WTC11 (cell line): ENCODE results near the gene PAIP2B. TPM values are rescaled to one million over a fixed set of nuclear protein-coding genes. Genes with fewer than 3 reads are reported as not detected.

Experiments used
- ATAC-seq: fragments of 200-7000 bp; cut with Tn5 transposase; 2 replicates; pipeline ENCODE4 v1.10.0; 2021; ENCODE audit warnings: mild to moderate bottlenecking, moderate library complexity
- CTCF ChIA-PET: fragments of 300-600 bp; sonication (Branson Sonifier 250); formaldehyde crosslinking; loops from one replicate; lab custom pipeline; 2021; ENCODE audit warnings: antibody characterized with exemption; lab: Charles Lee
- POLR2A ChIA-PET: fragments of 350-600 bp; sonication (Branson Sonifier 250); formaldehyde crosslinking; loops from one replicate; lab custom pipeline; 2021; ENCODE audit warnings: antibody characterized with exemption; lab: Charles Lee
- DNase-seq: peaks from one replicate; pipeline ENCODE4 v3.0.0; 2021; ENCODE audit warnings: low spot score
- H3K27ac Mint-ChIP-seq: 2 replicates; pipeline ENCODE4 v1.8.0; 2021; ENCODE audit warnings: mixed read lengths
- H3K27me3 Mint-ChIP-seq: 2 replicates; pipeline ENCODE4 v1.8.0; 2021; ENCODE audit warnings: low read depth, mild to moderate bottlenecking, moderate library complexity, mixed read lengths
- H3K36me3 Mint-ChIP-seq: 2 replicates; pipeline ENCODE4 v1.8.0; 2021; ENCODE audit warnings: mixed read lengths
- H3K4me1 Mint-ChIP-seq: 2 replicates; pipeline ENCODE4 v1.8.0; 2022; ENCODE audit warnings: mixed read lengths
- H3K4me3 Mint-ChIP-seq: 2 replicates; pipeline ENCODE4 v1.8.0; 2021; ENCODE audit warnings: mild to moderate bottlenecking, moderate library complexity, mixed read lengths
- H3K9me3 Mint-ChIP-seq: 2 replicates; pipeline ENCODE4 v1.8.0; 2021; ENCODE audit warnings: mixed read lengths
- EMX1 ChIP-seq: fragments of 250-450 bp; sonication (Bioruptor Pico); IDR thresholded peaks from 2 replicates; pipeline ENCODE4 v1.8.0; 2021; ENCODE audit warnings: mild to moderate bottlenecking
- ERG ChIP-seq: fragments of 250-450 bp; sonication (Bioruptor Pico); IDR thresholded peaks from 2 replicates; pipeline ENCODE4 v1.8.0; 2021; ENCODE audit warnings: mild to moderate bottlenecking
- ESRRA ChIP-seq: sonication (generic); formaldehyde crosslinking; IDR thresholded peaks from 2 replicates; pipeline ENCODE4 v1.8.1; 2022; ENCODE audit warnings: mild to moderate bottlenecking, missing genetic modification reagents, borderline replicate concordance
- GABPB1 ChIP-seq: sonication (generic); formaldehyde crosslinking; IDR thresholded peaks from 2 replicates; pipeline ENCODE4 v1.8.1; 2023; ENCODE audit warnings: mild to moderate bottlenecking, missing genetic modification reagents
- GTF2I ChIP-seq: fragments of 250-450 bp; sonication (Bioruptor Pico); conservative IDR thresholded peaks from 2 replicates; pipeline ENCODE4 v1.4.0; 2021; ENCODE audit warnings: mild to moderate bottlenecking
- MLX ChIP-seq: sonication (generic); formaldehyde crosslinking; IDR thresholded peaks from 2 replicates; pipeline ENCODE4 v1.8.1; 2023; ENCODE audit warnings: mild to moderate bottlenecking, missing genetic modification reagents, moderate library complexity
- NFE2L1 ChIP-seq: sonication (generic); formaldehyde crosslinking; IDR thresholded peaks from 2 replicates; pipeline ENCODE4 v1.8.1; 2023; ENCODE audit warnings: missing genetic modification reagents
- NFYB ChIP-seq: sonication (generic); formaldehyde crosslinking; conservative IDR thresholded peaks from 2 replicates; pipeline ENCODE4 v1.8.0; 2022; ENCODE audit warnings: low read depth, missing genetic modification reagents
- PRRX2 ChIP-seq: fragments of 250-450 bp; sonication (Bioruptor Pico); IDR thresholded peaks from 2 replicates; pipeline ENCODE4 v1.8.0; 2021; ENCODE audit warnings: mild to moderate bottlenecking
- TEAD1 ChIP-seq: sonication (generic); formaldehyde crosslinking; IDR thresholded peaks from 2 replicates; pipeline ENCODE4 v1.8.0; 2022; ENCODE audit warnings: mild to moderate bottlenecking, missing genetic modification reagents
- ZNF121 ChIP-seq: sonication (generic); formaldehyde crosslinking; IDR thresholded peaks from 2 replicates; pipeline ENCODE4 v1.8.0; 2023; ENCODE audit warnings: missing genetic modification reagents
- ZNF219 ChIP-seq: sonication (generic); formaldehyde crosslinking; IDR thresholded peaks from 2 replicates; pipeline ENCODE4 v1.8.0; 2023; ENCODE audit warnings: missing genetic modification reagents, mild to moderate bottlenecking, borderline replicate concordance
- ZNF317 ChIP-seq: sonication (generic); formaldehyde crosslinking; IDR thresholded peaks from 2 replicates; pipeline ENCODE4 v1.8.1; 2023; ENCODE audit warnings: low read depth, mild to moderate bottlenecking, moderate library complexity, missing genetic modification reagents, borderline replicate concordance
- ZNF396 ChIP-seq: fragments of 250-450 bp; sonication (Bioruptor Pico); IDR thresholded peaks from 2 replicates; pipeline ENCODE4 v1.8.0; 2021; ENCODE audit warnings: mild to moderate bottlenecking, moderate library complexity, borderline replicate concordance
- total RNA-seq: library from RNA; stranded (reverse); gene quantifications from 3 replicates; pipeline ENCODE4 v1.2.3, GENCODE V29; 2021
- TF ChIP-seq, protein P1 (sequence below): fragments of 250-450 bp; sonication (Bioruptor Pico); IDR thresholded peaks from 2 replicates; pipeline ENCODE4 v2.1.2; 2022; ENCODE audit warnings: mild to moderate bottlenecking, moderate library complexity
- TF ChIP-seq, protein P2 (sequence below): fragments of 250-450 bp; sonication (Bioruptor Pico); IDR thresholded peaks from 2 replicates; pipeline ENCODE4 v1.9.0; 2021; ENCODE audit warnings: mild to moderate bottlenecking
- TF ChIP-seq, protein P3 (sequence below): sonication (generic); formaldehyde crosslinking; IDR thresholded peaks from 2 replicates; pipeline ENCODE4 v1.8.1; 2023; ENCODE audit warnings: mild to moderate bottlenecking, moderate library complexity, missing genetic modification reagents
- TF ChIP-seq, protein P4 (sequence below): sonication (generic); formaldehyde crosslinking; IDR thresholded peaks from 2 replicates; pipeline ENCODE4 v1.8.0; 2023; ENCODE audit warnings: missing genetic modification reagents
- TF ChIP-seq, protein P5 (sequence below): sonication (generic); formaldehyde crosslinking; IDR thresholded peaks from 2 replicates; pipeline ENCODE4 v1.8.1; 2022; ENCODE audit warnings: missing genetic modification reagents, borderline replicate concordance
- TF ChIP-seq, protein P6 (sequence below): sonication (generic); formaldehyde crosslinking; conservative IDR thresholded peaks from 2 replicates; pipeline ENCODE4 v1.8.1; 2022; ENCODE audit warnings: mild to moderate bottlenecking, missing genetic modification reagents

PAIP2B gene
- total RNA-seq, 1 experiment from 2014 or later: 19.3 TPM

DNA sequence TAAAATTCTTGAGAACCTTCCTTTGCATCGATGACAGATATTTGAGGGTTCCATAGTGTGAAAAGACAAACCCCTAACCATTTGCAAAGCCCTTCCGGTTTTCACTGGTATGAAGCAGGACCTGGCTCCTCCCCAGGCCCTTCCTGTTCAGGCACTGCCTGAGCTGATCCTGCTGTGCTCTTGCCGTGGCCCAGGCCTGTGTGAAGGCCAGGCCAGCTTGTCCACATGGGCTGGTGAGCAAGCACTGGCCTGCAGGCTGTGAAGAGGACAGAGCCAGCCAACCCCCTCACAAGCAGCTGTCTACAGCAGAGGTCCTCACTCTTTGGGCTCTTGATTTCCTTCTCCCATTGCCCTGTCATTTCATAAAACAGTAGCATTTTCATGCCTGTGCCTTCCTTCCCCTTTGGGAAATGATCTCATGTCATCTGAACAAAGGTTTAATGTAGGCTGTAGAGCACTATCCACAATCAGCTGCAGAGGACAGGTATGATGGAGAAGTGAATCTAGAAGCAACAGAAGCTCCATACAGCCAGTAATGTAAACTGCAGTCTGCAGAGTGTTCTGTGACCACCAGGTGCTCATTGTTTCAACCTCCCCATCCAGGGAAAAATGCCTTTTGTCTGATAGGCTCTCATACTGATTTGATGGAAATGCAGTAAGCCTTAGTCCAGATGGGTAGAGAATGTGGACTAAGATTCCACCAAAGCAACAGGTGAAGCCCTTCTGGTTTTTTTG, 76.7 kb downstream of the PAIP2B start:
- peaks cover 42% of the 10 kb centered on the region for H3K36me3 Mint-ChIP-seq
- ChIA-PET CTCF (interaction anchor here (0.8 to 4.1 kb wide), 8 partner anchors 8 to 182 kb away, joined by 3 to 13 read pairs (median 4); partner anchors contain the start of genes PAIP2B and ZNF638), POLR2A (no interaction called here)
- no peak overlapping the region for H3K4me3 Mint-ChIP-seq
- TF ChIP-seq ESRRA (CRISPR knock-in tag): no peak
- TF ChIP-seq, protein P1, sequence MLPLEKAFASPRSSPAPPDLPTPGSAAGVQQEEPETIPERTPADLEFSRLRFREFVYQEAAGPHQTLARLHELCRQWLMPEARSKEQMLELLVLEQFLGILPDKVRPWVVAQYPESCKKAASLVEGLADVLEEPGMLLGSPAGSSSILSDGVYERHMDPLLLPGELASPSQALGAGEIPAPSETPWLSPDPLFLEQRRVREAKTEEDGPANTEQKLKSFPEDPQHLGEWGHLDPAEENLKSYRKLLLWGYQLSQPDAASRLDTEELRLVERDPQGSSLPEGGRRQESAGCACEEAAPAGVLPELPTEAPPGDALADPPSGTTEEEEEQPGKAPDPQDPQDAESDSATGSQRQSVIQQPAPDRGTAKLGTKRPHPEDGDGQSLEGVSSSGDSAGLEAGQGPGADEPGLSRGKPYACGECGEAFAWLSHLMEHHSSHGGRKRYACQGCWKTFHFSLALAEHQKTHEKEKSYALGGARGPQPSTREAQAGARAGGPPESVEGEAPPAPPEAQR (CRISPR knock-in tag): no peak
- no peak for TF ChIP-seq GABPB1
- TF ChIP-seq EMX1: no peak
- TF ChIP-seq, protein P2, sequence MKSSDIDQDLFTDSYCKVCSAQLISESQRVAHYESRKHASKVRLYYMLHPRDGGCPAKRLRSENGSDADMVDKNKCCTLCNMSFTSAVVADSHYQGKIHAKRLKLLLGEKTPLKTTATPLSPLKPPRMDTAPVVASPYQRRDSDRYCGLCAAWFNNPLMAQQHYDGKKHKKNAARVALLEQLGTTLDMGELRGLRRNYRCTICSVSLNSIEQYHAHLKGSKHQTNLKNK (CRISPR knock-in tag): no peak
- no peak for TF ChIP-seq GTF2I (CRISPR knock-in tag)
- TF ChIP-seq MLX (CRISPR knock-in tag): no peak
- no peak for TF ChIP-seq ZNF396 (CRISPR knock-in tag)
- TF ChIP-seq, protein P3, sequence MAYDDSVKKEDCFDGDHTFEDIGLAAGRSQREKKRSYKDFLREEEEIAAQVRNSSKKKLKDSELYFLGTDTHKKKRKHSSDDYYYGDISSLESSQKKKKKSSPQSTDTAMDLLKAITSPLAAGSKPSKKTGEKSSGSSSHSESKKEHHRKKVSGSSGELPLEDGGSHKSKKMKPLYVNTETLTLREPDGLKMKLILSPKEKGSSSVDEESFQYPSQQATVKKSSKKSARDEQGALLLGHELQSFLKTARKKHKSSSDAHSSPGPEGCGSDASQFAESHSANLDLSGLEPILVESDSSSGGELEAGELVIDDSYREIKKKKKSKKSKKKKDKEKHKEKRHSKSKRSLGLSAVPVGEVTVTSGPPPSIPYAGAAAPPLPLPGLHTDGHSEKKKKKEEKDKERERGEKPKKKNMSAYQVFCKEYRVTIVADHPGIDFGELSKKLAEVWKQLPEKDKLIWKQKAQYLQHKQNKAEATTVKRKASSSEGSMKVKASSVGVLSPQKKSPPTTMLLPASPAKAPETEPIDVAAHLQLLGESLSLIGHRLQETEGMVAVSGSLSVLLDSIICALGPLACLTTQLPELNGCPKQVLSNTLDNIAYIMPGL (CRISPR knock-in tag): no peak
- TF ChIP-seq ZNF317 (CRISPR knock-in tag): no peak
- TF ChIP-seq, protein P4, sequence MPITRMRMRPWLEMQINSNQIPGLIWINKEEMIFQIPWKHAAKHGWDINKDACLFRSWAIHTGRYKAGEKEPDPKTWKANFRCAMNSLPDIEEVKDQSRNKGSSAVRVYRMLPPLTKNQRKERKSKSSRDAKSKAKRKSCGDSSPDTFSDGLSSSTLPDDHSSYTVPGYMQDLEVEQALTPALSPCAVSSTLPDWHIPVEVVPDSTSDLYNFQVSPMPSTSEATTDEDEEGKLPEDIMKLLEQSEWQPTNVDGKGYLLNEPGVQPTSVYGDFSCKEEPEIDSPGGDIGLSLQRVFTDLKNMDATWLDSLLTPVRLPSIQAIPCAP (CRISPR knock-in tag): no peak
- no peak for TF ChIP-seq PRRX2 (CRISPR knock-in tag)
- no peak for TF ChIP-seq ZNF219 (CRISPR knock-in tag)
- TF ChIP-seq, protein P5, sequence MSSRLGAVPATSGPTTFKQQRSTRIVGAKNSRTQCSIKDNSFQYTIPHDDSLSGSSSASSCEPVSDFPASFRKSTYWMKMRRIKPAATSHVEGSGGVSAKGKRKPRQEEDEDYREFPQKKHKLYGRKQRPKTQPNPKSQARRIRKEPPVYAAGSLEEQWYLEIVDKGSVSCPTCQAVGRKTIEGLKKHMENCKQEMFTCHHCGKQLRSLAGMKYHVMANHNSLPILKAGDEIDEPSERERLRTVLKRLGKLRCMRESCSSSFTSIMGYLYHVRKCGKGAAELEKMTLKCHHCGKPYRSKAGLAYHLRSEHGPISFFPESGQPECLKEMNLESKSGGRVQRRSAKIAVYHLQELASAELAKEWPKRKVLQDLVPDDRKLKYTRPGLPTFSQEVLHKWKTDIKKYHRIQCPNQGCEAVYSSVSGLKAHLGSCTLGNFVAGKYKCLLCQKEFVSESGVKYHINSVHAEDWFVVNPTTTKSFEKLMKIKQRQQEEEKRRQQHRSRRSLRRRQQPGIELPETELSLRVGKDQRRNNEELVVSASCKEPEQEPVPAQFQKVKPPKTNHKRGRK: no peak
- TF ChIP-seq NFE2L1 (CRISPR knock-in tag): no peak
- TF ChIP-seq TEAD1 (CRISPR knock-in tag): no peak
- TF ChIP-seq ERG (CRISPR knock-in tag): no peak
- no peak for TF ChIP-seq ZNF121
- no peak for TF ChIP-seq NFYB (CRISPR knock-in tag)
- TF ChIP-seq, protein P6, sequence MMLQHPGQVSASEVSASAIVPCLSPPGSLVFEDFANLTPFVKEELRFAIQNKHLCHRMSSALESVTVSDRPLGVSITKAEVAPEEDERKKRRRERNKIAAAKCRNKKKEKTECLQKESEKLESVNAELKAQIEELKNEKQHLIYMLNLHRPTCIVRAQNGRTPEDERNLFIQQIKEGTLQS: no peak
- no peaks in the 10 kb centered on the region for H3K4me1 Mint-ChIP-seq
- no peak for DNase-seq
- H3K27ac Mint-ChIP-seq: no peak overlapping the region; the same call in none of the 2 replicates
- H3K9me3 Mint-ChIP-seq: no peaks in the 10 kb centered on the region
- ATAC-seq: peak; percentile 14; the same call in 1 of the 2 replicates
- H3K27me3 Mint-ChIP-seq: no peaks in the 10 kb centered on the region; the same call in 1 of the 2 replicates
